ENCODE measurements around the gene IRF8.

- no peak for TF ChIP-seq CTCF (IDR thresholded peaks at IDR 0.05; ENCODE audit: borderline replicate concordance, extremely low read depth, low read length, poor library complexity, severe bottlenecking)
- TF ChIP-seq EZH2 (IDR thresholded peaks at IDR 0.05; ENCODE audit: borderline replicate concordance, low read depth, low read length, severe bottlenecking), result no peak
Observed at GRCh38 chr16:85891033-85891775, 7.8 kb upstream of the IRF8 start.
